Suprapubic skin (tissue), 4 donors: ENCODE results near the gene C3orf85. TPM values are rescaled to one million over a fixed set of nuclear protein-coding genes. Genes with fewer than 3 reads are reported as not detected.
"Not testable (repeated sequence)": the region's sequence is repeated elsewhere in the genome, so short reads cannot be mapped to it uniquely, and the experiment has no call there.

Experiments
- DNase-seq, 2 donors: peaks; one replicate each; pipeline ENCODE4 v3.0.0-alpha.2; 2019; ENCODE audit warnings: low spot score in 2 of 2
- H3K27ac ChIP-seq: fragments of 200-600 bp; sonication (generic); one replicate; pipeline ENCODE4 v1.5.1; 2019
- H3K27me3 ChIP-seq: fragments of 200-600 bp; sonication (generic); one replicate; pipeline ENCODE4 v1.5.1; 2019
- H3K36me3 ChIP-seq: fragments of 200-600 bp; sonication (generic); one replicate; pipeline ENCODE4 v1.5.1; 2019
- H3K4me1 ChIP-seq: fragments of 200-600 bp; sonication (generic); one replicate; pipeline ENCODE4 v1.5.1; 2019
- H3K4me3 ChIP-seq: fragments of 200-600 bp; sonication (generic); one replicate; pipeline ENCODE4 v1.5.1; 2019; ENCODE audit warnings: mild to moderate bottlenecking
- H3K9me3 ChIP-seq: fragments of 200-600 bp; sonication (generic); one replicate; pipeline ENCODE4 v1.5.1; 2019
- CTCF ChIP-seq, 2 donors: fragments of 200-600 bp in 1 of 2; fragments of 450-650 bp in 1 of 2; sonication (generic) in 1 of 2; IDR thresholded peaks; one replicate each; pipeline ENCODE4 v1.5.1; 2016 to 2019; ENCODE audit warnings: antibody characterized with exemption in 2 of 2, mild to moderate bottlenecking in 1 of 2, moderate library complexity in 1 of 2
- EP300 ChIP-seq: sonication (generic); formaldehyde crosslinking; IDR thresholded peaks from one replicate; pipeline ENCODE4 v1.6.1; 2017; ENCODE audit warnings: antibody characterized with exemption
- POLR2A ChIP-seq, 2 donors: fragments of 450-650 bp; IDR thresholded peaks; one replicate each; pipeline ENCODE4 v1.6.1; 2017; ENCODE audit warnings: antibody characterized with exemption in 2 of 2, mild to moderate bottlenecking in 2 of 2, moderate library complexity in 2 of 2
- POLR2AphosphoS5 ChIP-seq, 3 donors: sonication (generic); formaldehyde crosslinking; IDR thresholded peaks; one replicate each; pipeline ENCODE4 v1.6.1; 2017; ENCODE audit warnings: antibody characterized with exemption in 3 of 3
- WGBS: methylation state at CpG from one replicate; pipeline ENCODE4 v1.1.5; 2018; 5-methylcytosine and 5-hydroxymethylcytosine counted together
- total RNA-seq, 4 donors: library from RNA; depleted of rRNA; stranded (reverse); fragments of >200 nt; gene quantifications; one replicate each; pipeline ENCODE4 v1.1.0, GENCODE V29; 2016

Gene C3orf85
- total RNA-seq, 4 donors from 2014 or later: not detected

DNA sequence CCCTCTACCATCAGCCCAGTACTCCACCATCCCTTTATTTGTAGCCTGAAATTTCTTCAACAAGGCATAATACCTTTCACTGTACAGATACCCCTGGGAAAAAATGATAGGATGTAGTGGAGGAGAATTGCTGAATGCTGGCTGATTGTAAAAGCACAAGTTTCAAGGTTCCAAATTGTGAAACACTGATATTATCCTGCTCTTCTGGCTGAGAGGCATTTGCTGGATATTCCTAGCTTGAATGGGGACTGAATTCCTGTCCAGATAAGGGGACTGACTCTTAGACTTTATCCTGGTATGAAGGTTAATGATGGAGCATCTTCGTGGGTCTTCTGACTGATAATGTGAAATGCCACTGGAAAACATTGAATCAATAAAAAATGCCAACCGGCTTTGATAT, 9.0 kb upstream of the C3orf85 start:
- no peaks in the 10 kb centered on the region for H3K9me3 ChIP-seq
- no peak overlapping the region for H3K27ac ChIP-seq
- H3K36me3 ChIP-seq: no peaks in the 10 kb centered on the region
- WGBS: 78% methylated on average over 2 of the region's 2 CpGs
- H3K27me3 ChIP-seq: no peaks in the 10 kb centered on the region
- no peak overlapping the region for H3K4me3 ChIP-seq
- no peak for DNase-seq
- no peaks in the 10 kb centered on the region for H3K4me1 ChIP-seq
- TF ChIP-seq EP300 (no peak), POLR2A (IDR thresholded peaks at IDR 0.05) (no peak), CTCF (IDR thresholded peaks at IDR 0.05) (no peak), POLR2AphosphoS5 (IDR thresholded peaks at IDR 0.05) (no peak)

- no peak for TF ChIP-seq EP300
- no peak for TF ChIP-seq POLR2A (IDR thresholded peaks at IDR 0.05)
- no peak for TF ChIP-seq POLR2AphosphoS5 (IDR thresholded peaks at IDR 0.05)
- TF ChIP-seq CTCF (IDR thresholded peaks at IDR 0.05): no peak
- 54% methylated on average over 4 of the region's 4 CpGs for WGBS
Observed at GRCh38 chr3:109131276-109131675, 5.2 kb upstream of the C3orf85 start.

GRCh38 chr3:109132801-109133473, 3.6 kb upstream of the C3orf85 start:
- Histone ChIP-seq H3K27ac (no peak overlapping the region), H3K4me3 (no peak overlapping the region), H3K36me3 (no peaks in the 10 kb centered on the region), H3K27me3 (no peaks in the 10 kb centered on the region), H3K9me3 (no peaks in the 10 kb centered on the region), H3K4me1 (no peaks in the 10 kb centered on the region)
- DNase-seq: no peak
- TF ChIP-seq EP300 (no peak), CTCF (IDR thresholded peaks at IDR 0.05) (no peak), POLR2A (IDR thresholded peaks at IDR 0.05) (no peak), POLR2AphosphoS5 (IDR thresholded peaks at IDR 0.05) (no peak)
- 76% methylated on average over 5 of the region's 5 CpGs for WGBS

More at GRCh38 chr3:109131276-109131675, 5.2 kb upstream of the C3orf85 start:
- Histone ChIP-seq H3K4me1 (no peaks in the 10 kb centered on the region), H3K4me3 (no peak overlapping the region), H3K27me3 (no peaks in the 10 kb centered on the region), H3K27ac (no peak overlapping the region), H3K9me3 (no peaks in the 10 kb centered on the region), H3K36me3 (no peaks in the 10 kb centered on the region)
- DNase-seq: no peak

GRCh38 chr3:109133474-109133816, 3.1 kb upstream of the C3orf85 start:
- not testable (repeated sequence) for H3K4me1 ChIP-seq, H3K27ac ChIP-seq, H3K4me3 ChIP-seq, H3K9me3 ChIP-seq, DNase-seq, H3K27me3 ChIP-seq, H3K36me3 ChIP-seq
- WGBS: 91% methylated on average over 5 of the region's 5 CpGs

DNA sequence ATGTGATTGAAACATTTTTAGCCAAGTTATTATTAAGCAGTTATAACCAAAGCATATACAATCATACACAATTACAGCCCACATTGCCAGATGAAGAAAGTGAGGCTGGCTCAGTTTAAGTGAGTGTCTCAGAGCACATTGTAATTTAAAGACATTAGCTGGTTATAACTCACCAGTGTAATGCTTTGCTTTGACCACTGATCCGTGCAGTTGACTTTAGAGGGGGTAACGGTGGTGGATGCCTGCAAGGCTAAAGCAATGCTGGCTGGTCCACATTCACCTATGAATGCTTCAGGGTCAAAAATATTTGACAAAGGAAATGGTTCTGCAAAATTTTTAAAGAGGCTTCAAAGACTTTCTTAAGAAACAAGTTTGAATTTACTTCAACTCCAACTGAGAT, 1.2 kb downstream of the C3orf85 start:
- Histone ChIP-seq H3K27me3 (no peaks in the 10 kb centered on the region), H3K4me3 (no peak overlapping the region), H3K4me1 (no peaks in the 10 kb centered on the region), H3K27ac (no peak overlapping the region), H3K9me3 (no peaks in the 10 kb centered on the region), H3K36me3 (no peaks in the 10 kb centered on the region)
- no peak for DNase-seq
- TF ChIP-seq POLR2AphosphoS5 (IDR thresholded peaks at IDR 0.05): no peak
- TF ChIP-seq CTCF (IDR thresholded peaks at IDR 0.05): no peak
- TF ChIP-seq EP300: no peak
- TF ChIP-seq POLR2A (IDR thresholded peaks at IDR 0.05): no peak
- 61% methylated on average over 2 of the region's 2 CpGs for WGBS

GRCh38 chr3:109140318-109140717, 3.8 kb downstream of the C3orf85 start:
- DNase-seq: no peak
- Histone ChIP-seq H3K9me3 (no peaks in the 10 kb centered on the region), H3K27me3 (no peaks in the 10 kb centered on the region), H3K4me1 (no peaks in the 10 kb centered on the region), H3K27ac (no peak overlapping the region), H3K36me3 (no peaks in the 10 kb centered on the region), H3K4me3 (no peak overlapping the region)
- WGBS: 76% methylated on average over 4 of the region's 4 CpGs
- TF ChIP-seq POLR2AphosphoS5 (IDR thresholded peaks at IDR 0.05) (no peak), POLR2A (IDR thresholded peaks at IDR 0.05) (no peak), EP300 (no peak), CTCF (IDR thresholded peaks at IDR 0.05) (no peak)
